IPS-NIHi7 (cell line): ENCODE data around the gene BMX.
A peak's percentile ranks its signal among the peaks of the same experiment; 100 is the strongest.

Experiments used
- DNase-seq: peaks from one replicate; pipeline ENCODE4 v3.0.0; 2012; ENCODE audit warnings: mixed read lengths; ENCODE audit errors: extremely low spot score

Gene BMX

DNA sequence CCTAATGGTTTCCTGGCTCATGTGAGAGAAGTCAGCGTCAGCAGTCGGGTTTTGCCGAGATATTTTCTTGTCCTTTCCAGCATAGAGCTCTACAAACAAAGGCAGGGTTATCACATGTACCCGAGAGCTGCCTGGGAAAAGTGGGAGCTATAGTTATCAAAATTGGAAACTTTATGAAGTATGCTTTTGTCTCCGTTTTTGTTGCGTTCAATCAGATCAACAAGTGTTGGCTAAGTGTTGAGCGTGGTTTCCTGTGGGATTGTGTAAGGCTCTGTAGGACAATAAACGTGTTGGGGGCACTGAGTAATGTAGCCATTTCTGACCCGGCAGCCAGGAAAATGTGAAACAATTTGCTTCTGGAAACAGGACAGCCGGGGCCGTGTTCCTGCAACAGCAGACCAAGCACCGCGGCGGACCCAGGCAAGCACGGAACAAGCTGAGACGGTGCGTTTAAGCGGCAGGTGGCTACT is at the start of gene BMX:
Gene BMX (plus strand): TSS at position 311 of the 470 bp plus-strand sequence. CDS start 7,547 bp downstream, outside the sequence.
- no peak for DNase-seq

GRCh38 chrX:15451913-15452312 is 48.7 kb upstream of the BMX start:
- DNase-seq, result no peak

GRCh38 chrX:15464704-15465103 is 35.9 kb upstream of the BMX start:
- DNase-seq, result no peak

GRCh38 chrX:15465347-15465746 is 35.3 kb upstream of the BMX start:
- no peak for DNase-seq

DNA sequence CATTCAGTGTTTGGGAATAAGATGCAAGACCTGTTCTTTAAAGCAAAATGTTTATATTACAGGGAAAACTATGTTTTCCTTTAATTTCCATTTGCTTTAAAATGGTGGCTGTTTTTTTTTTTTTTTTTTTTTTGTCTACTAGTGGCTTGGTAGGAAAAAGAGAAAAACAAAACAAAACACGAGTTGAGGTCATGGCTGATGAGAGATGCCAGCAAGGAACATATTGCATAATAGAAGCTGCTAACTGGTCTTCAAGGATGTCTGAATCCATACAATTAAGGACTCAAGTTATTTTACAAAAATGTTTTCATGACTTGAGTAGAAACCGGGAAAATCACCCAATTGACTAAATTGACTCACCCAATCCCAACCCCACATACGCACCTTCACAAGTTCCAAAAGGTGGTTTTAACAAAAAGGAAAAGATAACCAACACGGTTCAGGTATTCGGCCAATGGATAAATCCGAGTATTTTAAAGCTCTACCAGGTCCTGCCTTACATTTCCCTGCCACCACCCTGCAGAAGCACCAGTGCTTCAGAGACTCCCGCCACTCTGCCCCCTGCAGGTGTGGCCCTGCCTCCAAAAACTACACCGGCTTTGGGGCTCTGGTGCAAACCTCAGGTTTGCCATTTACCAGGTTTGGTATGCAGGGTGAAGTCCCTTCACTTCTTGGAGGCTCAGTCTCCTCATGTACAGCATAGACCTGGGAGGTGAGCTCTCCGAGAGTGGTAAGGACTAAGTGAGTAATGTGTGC is 34.5 kb upstream of the BMX start:
- peak; percentile 73 for DNase-seq

- peak; percentile 24 for DNase-seq
Observed at GRCh38 chrX:15468036-15468435, 32.6 kb upstream of the BMX start.

DNA sequence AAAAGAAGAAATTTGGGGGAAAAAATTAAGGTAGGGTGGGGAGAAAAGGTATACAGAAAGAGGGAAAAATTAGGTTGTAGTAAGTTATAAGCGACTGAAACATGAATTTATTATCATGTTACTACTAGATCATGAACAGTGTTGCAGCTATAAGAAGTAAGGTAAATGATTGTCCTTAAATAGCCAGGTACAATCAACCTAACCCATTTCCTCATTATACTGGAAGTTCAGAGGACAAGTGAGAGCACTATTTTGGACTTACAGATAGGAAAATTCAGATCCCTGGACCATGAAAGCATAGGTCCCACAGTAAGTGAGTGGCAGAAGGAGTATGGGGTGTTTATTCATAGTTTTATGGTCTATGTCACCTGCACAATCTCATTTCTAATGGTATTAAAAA is 31.0 kb upstream of the BMX start:
- no peak for DNase-seq

GRCh38 chrX:15471028-15471427 is 29.6 kb upstream of the BMX start:
- peak; percentile 58 for DNase-seq

DNA sequence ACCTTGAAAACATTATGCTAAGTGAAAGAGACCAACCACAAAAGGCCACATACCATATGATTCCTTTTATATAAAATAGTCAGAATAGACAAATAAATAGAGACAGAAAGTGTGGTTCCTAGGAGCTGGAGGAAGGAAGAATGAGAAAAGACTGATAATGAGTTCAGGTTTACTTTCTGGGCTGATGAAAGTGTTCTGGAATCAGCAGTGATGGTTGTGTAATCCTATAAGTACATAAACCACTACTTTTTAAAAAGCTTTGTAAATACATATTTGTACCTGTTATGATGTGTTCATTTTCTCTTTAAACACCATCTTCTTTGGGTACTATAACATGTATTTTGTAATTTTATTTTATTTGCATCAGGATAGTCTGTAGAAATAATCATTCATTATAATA is 28.1 kb upstream of the BMX start:
- no peak for DNase-seq

GRCh38 chrX:15474028-15474427 is 26.6 kb upstream of the BMX start:
- no peak for DNase-seq

DNA sequence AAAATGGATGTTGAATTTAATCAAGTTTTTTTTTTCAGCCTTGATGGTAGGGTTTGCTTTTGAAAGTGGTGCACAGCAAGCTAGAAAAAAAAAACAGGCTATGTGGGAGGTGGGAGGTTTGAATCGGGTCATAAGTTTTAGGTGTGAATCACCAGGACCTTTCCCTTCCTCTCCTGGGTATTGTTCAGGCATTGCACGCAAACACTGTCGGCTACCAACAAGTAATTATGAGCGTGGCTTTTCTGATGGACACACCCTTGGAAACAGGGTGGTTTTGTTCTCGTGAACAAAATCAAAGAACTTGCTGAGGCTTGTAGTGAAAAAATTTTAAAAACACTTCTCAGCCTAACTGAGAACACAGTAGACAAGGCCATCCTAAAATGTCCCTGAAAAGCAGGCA is 25.6 kb upstream of the BMX start:
- no peak for DNase-seq

GRCh38 chrX:15475486-15475885 is 25.1 kb upstream of the BMX start:
- no peak for DNase-seq

GRCh38 chrX:15483891-15484290 is 16.7 kb upstream of the BMX start:
- no peak for DNase-seq

GRCh38 chrX:15492469-15492868 is 8.1 kb upstream of the BMX start:
- DNase-seq, result no peak

- DNase-seq, result peak; percentile 97
Observed at GRCh38 chrX:15493118-15493962, 7.3 kb upstream of the BMX start, which contains the start of gene PIR. Gene PIR, minus strand, starts transcription at chrX:15493333. Its CDS starts 2,076 bp downstream, at chrX:15491257.

- DNase-seq, result no peak
Observed at GRCh38 chrX:15495801-15496200, 4.8 kb upstream of the BMX start.

DNA sequence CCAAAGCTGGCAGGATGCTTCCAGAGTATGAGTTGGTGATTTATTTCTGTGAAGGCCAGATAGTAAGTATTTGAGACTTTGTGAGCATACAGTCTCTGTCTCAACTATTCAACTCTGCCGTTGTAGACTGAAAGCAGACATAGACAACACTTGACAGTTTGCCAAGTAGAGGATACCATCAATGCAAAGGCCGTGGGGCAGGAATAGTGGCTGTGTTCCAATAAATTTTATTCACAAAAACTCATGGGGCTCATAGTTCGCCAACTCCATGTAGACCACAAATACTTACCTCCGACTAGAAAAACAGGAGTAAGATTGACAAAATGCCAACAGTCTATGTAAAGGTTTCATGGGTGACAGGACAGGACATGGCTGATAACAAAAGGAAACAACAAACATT is 3.8 kb upstream of the BMX start:
- no peak for DNase-seq

GRCh38 chrX:15497865-15498264 is 2.7 kb upstream of the BMX start:
- peak; percentile 86 for DNase-seq

- DNase-seq, result no peak
Observed at GRCh38 chrX:15498741-15499140, 1.9 kb upstream of the BMX start.

DNA sequence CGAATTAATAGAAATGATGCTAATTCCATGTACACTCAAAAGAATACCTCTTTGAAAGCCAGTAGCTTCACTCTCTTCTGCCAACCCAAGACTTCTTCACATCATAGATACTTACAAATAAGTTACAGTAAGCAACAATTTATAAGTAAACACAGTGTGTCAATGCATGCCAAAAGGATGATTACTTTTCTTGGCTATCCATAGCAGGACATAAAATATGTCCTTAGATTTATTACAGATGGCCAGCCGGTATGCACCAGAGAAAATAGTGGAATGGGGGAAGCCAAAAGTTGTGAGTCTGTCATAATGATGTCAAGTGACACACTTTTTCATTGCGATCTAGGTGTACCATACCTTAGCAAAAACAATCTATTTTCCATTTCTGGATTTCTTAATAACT is 631 bp upstream of the BMX start:
- no peak for DNase-seq

DNA sequence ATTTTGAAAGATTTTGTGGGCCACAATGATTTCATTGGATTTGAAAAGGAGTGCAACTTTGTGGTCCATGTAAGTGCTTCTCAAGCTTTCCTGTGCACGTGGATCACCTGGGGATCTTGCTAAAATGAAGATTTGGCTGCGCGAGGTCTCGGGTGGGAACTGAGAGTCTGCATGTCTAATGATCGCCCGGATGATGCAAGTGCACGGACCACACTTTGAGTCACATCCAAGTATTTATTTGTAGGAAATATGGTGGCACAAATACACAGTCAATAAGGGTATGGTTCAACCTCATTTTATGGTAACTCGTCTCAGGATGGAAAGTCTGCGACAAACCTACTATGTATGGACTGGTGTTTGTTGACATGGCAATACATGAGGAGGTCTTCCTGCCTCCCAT is 899 bp downstream of the BMX start:
- DNase-seq, result no peak

DNA sequence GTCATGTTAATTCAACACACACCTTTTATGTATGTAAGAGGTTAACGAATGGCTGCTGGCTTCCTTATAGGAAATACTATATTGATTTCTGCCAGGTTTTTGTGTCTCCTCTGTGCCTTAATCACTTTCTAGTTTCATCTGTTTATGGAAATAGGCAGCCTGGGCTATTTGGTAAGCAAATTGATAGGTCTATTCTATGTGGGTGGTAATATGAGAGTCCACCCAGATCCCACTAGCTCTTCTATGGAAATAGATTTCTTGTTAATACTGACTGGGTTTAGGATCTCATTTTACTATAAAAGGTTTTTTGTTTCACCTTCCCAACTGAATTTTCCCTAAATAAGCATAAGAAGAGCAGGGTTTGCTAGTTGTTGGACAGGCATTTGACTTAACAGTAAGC is 4.1 kb downstream of the BMX start:
- no peak for DNase-seq

- DNase-seq, result no peak
Observed at GRCh38 chrX:15505101-15505500, 4.5 kb downstream of the BMX start.
